ENCODE data around the gene PANX2.
A peak's percentile ranks its signal among the peaks of the same experiment; 100 is the strongest.
"Not testable (repeated sequence)": the region's sequence is repeated elsewhere in the genome, so short reads cannot be mapped to it uniquely, and the experiment has no call there.

The PANX2 gene

DNA sequence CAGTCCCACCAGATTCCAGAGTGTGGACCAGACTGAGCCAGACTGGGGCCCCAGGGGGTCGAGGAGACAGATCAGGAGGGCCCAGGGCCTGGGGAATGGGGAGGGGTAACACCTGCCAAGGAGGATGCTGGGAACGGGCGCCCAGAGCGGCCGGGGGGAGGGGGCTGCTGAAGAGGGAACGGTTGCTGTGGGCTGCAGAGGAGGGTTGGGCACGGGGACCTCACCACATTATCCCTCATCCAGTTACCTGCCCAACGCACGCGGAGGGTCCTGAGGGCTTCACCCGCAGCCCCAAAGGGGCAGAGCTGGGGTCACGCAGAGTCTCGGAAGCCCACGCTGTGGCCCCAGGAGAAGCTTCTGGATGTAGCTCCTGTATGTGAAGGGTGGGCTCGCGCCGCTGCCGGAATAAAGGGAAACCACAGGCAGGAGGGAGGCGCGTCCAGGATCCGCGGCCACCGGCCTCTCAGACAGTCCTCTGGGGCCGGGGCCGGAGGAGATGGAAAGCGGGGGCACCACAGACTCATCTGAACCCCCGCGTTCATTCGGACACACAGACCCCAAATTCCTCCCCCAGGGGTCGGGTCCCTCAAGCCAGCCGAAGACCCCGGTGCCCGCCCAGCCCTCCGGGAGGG, 29.4 kb downstream of the PANX2 start:
- no peak for DNase-seq (ENCODE audit: low spot score)

DNA sequence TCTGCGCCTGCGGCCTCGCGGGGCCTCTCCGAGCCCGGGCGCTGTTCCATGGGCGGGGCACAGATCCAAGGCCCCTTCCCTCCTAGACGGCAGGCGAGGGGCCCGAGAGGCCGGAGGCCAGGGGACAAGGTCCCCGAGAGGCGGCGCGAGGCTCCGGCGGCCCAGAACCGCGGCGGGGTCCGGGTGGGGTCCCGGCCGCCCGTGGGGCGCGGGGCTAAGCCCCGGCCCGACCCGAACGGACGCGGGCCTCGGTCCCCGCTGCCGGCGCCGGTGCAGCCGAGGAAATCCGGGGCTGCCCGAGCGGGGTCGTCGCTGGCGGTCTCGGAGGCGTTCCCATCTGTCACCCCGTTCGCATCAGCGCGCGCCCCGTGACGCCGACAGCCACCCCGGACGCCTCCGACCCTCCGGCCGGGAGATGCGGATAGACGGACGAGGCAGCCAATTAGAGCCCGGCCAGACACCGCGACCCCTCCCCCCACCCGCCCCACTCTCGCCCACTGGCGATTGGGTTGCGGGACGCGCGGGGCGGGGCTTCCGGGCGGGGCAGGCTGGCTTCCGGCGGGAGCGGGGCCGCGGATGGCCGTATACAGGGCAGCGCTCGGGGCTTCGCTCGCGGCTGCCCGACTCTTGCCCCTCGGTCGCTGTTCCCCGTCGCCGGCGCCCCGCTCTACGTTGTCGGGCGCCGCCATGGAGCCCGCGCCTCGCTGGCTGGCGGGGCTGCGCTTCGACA, 30.1 kb downstream of the PANX2 start, which contains the start of gene SELENOO:
Gene SELENOO (plus strand): TSS at position 551 of the 730 bp plus-strand sequence. CDS start 26 bp downstream, at position 577.
- peak; percentile 68 for DNase-seq (ENCODE audit: low spot score)

DNA sequence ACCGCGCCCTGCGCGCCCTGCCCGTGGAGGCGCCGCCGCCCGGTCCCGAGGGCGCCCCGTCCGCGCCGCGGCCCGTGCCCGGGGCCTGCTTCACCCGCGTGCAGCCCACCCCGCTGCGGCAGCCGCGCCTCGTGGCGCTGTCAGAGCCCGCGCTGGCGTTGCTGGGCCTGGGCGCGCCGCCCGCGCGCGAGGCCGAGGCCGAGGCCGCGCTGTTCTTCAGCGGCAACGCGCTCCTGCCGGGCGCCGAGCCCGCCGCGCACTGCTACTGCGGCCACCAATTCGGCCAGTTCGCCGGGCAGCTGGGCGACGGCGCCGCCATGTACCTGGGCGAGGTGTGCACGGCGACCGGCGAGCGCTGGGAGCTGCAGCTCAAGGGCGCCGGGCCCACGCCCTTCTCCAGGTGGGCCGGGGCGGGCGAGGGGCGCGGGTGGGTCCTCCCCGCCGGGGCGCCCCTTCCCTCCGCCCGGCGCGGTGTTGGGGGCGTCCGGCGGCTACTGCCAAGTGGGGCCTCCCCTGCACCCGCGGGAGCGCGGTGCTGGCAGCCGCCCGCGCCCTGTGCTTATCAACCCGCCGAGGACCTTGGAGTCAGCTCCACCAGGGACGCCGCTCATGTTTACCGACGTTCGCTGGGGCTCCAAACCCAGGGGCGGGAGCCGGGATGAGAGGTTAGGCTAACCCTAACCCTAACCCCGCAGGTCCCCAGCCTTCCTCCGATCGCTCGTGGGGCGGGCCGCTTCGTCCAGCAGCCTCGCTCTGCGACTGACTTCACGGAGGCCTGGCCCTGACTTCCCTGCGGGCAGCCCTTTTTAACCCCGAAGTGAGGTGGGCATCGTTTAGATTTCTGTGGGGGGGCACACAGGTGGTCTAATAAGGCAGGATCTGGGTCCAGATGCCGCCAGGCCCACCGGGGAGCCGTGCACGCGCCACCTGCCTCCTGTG, 30.9 kb downstream of the PANX2 start:
- DNase-seq (ENCODE audit: low spot score) = no peak

- no peak for DNase-seq (ENCODE audit: low spot score)
Observed at GRCh38 chr22:50202130-50202666, 31.7 kb downstream of the PANX2 start.

DNA sequence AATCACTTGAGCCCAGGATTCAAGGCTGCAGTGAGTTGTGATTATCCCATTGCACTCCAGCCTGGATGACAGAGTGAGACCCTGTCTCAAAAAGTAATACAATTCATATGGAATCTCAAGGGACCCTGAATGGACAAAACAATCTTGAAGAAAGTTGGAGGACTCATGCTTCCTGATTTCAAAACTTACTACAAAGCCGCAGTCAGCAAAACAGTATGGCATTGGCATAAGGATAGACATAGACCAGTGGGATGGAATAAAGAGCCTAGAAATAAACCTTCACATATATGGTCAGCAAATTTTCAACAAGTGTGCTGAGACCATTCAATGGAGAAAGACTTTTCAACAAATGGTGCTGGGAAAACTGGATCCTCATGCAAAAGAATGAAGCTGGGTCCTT, 32.8 kb downstream of the PANX2 start:
- no peak for DNase-seq (ENCODE audit: low spot score)

- DNase-seq (ENCODE audit: low spot score) = no peak
Observed at GRCh38 chr22:50204571-50204970, 34.0 kb downstream of the PANX2 start.

- DNase-seq (ENCODE audit: low spot score) = not testable (repeated sequence)
Observed at GRCh38 chr22:50204998-50205397, 34.5 kb downstream of the PANX2 start.

- no peak for DNase-seq (ENCODE audit: low spot score)
Observed at GRCh38 chr22:50205781-50206569, 35.4 kb downstream of the PANX2 start.

DNA sequence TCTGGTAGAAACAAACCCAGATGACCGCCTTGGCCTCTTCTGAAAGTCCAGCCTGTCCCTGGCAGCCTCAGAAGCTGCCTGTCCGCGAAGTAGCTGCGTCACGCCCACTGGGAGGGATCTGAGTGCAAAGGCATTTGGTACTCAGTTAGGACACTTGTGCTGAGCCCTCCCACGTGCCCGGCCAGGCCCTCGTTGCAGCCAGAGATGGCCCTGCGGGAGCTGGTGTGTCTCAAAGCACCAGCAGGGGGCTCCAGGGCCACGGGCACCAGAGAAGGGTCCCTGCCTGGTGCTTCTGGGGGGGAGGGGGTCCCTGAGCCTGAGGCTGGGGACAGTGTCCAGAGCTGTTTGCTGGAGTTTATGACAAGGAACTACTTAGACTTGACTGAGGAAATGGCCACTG, 36.1 kb downstream of the PANX2 start:
- DNase-seq (ENCODE audit: low spot score) = no peak

DNA sequence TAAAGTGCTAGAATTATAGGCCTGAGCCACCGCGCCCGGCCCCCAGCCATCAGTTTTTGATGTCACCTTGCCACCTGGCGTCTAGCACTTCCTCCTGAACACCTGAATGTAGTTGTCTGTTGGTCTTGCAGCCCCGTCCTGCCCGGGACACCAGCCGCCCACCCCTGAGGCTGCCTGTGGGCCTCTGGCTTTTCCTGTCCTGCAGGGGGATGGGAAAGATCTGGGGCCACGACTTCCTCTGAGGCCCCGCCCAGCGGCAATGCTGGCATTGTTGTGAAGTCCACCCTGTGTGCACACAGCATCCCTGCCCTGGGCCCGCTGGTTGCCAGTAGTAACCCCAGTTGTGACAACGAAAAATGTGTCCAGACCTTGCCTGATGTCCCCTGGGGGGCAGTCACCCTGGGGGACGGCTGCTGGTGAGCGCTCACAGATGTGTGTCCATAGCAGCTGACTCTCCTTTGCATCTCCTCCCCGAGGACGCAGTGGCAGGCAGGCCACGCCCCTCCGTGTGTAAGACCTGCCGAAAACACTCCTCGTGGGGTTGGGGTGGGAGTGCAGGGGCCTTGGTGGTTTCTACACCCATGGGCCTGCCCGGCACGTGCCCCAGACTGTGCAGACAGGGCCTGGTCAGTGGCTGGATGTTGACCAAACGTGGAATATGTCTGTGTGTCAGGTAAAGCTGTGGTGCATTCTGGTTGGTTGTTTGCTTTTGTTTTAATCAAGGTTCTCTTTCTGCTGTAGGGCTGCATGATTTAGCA, 37.0 kb downstream of the PANX2 start:
- peak; percentile 68 for DNase-seq (ENCODE audit: low spot score)

- DNase-seq (ENCODE audit: low spot score) = no peak
Observed at GRCh38 chr22:50208430-50208938, 38.0 kb downstream of the PANX2 start.

DNA sequence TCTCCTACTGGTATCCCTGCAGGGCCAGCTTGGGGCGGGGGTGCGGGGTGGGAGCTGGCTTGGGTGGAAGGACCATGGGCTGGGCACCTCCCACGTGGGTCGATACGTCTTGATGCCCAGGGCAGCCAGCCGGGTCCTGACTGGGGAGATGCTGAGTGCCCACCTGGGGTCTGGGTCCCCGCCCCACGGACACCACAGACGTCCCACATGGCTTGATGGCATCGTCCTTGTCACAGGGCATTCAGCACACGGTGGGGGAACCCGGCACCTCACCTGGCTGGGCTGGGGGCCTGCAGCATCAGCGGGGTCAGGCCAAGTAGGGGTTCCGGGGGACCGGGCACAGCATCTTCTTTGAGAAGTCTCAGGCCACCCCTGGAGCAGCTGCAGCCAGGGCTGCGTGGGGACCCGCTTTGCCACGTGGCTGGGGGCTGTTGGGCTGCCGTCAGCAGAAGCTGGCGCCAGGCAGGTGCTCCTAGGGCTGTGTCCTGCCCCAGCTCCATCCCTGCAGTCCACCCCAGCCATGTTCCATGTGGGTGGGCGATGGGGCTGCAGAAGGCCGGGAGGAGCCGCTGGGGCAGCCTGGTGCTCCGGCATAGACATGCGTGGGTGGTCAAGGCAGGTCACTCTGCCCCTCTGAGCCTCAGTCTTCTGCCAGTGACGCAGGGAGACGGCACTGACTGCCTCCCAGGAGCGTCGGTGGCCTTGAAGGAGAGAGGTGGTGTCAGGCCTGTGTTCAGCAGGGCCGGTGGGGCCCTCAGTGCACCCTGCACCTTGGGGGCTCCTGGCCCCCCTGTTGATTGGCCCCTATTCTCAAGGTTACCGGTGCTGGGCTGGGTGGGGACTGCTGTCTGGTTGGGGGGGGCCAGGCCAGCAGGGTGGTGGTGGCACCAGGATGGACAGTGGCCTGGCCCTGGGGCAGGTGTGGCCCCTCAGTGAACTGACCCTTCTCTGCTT, 38.7 kb downstream of the PANX2 start:
- DNase-seq (ENCODE audit: low spot score) = no peak

- DNase-seq (ENCODE audit: low spot score) = peak; percentile 68
Observed at GRCh38 chr22:50209893-50210292, 39.4 kb downstream of the PANX2 start.

DNA sequence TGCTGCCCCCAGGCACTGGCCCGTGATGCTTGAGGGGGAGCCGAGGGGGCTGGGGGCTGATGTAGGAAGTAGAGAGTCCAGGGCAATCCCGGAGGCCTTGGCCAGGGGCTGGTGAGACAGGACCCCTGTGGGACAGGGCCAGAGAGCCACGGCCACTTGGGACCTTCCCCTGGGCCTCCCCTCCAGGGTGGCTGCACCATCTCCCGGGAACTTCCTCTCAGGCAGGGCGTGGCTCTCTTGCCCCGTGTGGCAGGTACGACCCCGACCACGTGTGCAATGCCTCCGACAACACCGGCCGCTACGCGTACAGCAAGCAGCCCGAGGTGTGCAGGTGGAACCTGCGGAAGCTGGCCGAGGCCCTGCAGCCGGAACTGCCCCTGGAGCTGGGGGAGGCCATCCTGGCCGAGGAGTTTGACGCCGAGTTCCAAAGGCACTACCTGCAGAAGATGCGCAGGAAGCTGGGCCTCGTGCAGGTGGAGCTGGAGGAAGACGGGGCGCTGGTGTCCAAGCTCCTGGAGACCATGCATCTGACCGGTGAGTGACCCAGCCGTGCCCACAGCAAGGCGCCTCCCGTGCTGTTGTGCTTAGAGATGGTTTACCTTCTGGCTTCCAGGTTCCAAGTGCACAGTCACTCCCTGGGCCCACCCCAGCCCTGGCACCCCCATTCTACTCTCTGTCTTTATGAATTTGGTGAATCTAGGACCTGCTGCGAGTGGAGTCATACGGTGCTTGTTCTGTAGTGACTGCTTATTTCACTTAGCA, 40.0 kb downstream of the PANX2 start:
- DNase-seq (ENCODE audit: low spot score) = no peak

DNA sequence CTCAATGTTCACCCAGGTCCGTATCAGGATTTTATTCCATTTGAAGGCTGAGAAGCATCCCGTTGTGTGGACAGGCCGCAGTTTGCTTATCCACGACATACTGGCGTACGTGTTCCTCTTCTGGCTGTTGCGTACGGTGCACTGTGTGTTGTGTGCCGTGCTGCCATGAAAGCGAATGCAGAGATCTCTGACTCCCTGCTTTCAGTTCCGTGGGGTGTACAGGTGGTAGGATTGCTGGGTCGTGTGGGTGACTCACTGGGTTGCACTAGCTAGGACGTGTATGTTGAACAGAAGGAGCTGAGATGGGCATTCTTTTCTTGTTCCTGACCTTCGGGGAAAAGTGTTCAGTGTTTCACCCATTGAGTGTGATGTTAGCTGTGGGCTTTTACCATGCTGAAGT, 40.6 kb downstream of the PANX2 start:
- DNase-seq (ENCODE audit: low spot score) = no peak

- DNase-seq (ENCODE audit: low spot score) = no peak
Observed at GRCh38 chr22:50213263-50213662, 42.7 kb downstream of the PANX2 start.

- DNase-seq (ENCODE audit: low spot score) = no peak
Observed at GRCh38 chr22:50215297-50216054, 44.9 kb downstream of the PANX2 start.
